ENCODE results near the gene MED22.
"Not testable (repeated sequence)": the region's sequence is repeated elsewhere in the genome, so short reads cannot be mapped to it uniquely, and the experiment has no call there.

The MED22 gene

GRCh38 chr9:133323211-133323610 lies 24.7 kb downstream of the MED22 start:
- no peak for DNase-seq (ENCODE audit: low spot score)
- TF ChIP-seq CTCF (conservative IDR thresholded peaks at IDR 0.05; ENCODE audit: low read depth): no peak
- H3K27ac ChIP-seq: no peak overlapping the region
- CTCF ChIA-PET: no interaction called here
- POLR2A ChIA-PET (ENCODE audit: low non-redundant PET): no interaction called here

- H3K27ac ChIP-seq: no peak overlapping the region
- no peak for TF ChIP-seq CTCF (conservative IDR thresholded peaks at IDR 0.05; ENCODE audit: low read depth)
- DNase-seq (ENCODE audit: low spot score): no peak
- POLR2A ChIA-PET (ENCODE audit: low non-redundant PET): no interaction called here
- CTCF ChIA-PET: no interaction called here
Observed at GRCh38 chr9:133322701-133323100, 25.2 kb downstream of the MED22 start.

GRCh38 chr9:133321411-133321935 lies 26.5 kb downstream of the MED22 start:
- no peak for DNase-seq (ENCODE audit: low spot score)
- ChIA-PET POLR2A (ENCODE audit: low non-redundant PET) (no interaction called here), CTCF (interaction anchor here (0.6 to 1.6 kb wide), 3 partner anchors 9 to 135 kb away, joined by 3 to 10 read pairs (median 4); no protein-coding TSS in a partner anchor)
- TF ChIP-seq CTCF (conservative IDR thresholded peaks at IDR 0.05; ENCODE audit: low read depth): no peak
- H3K27ac ChIP-seq: no peak overlapping the region

GRCh38 chr9:133320421-133320881 lies 27.5 kb downstream of the MED22 start:
- TF ChIP-seq CTCF (conservative IDR thresholded peaks at IDR 0.05; ENCODE audit: low read depth): no peak
- ChIA-PET POLR2A (ENCODE audit: low non-redundant PET) (no interaction called here), CTCF (interaction anchor here (0.6 to 1.6 kb wide), 4 partner anchors 17 to 179 kb away, joined by 3 to 10 read pairs (median 4); no protein-coding TSS in a partner anchor)
- no peak for DNase-seq (ENCODE audit: low spot score)
- no peak overlapping the region for H3K27ac ChIP-seq

- CTCF ChIA-PET; H3K27ac ChIP-seq; POLR2A ChIA-PET (ENCODE audit: low non-redundant PET); DNase-seq (ENCODE audit: low spot score): not testable (repeated sequence)
Observed at GRCh38 chr9:133317551-133317950, 30.4 kb downstream of the MED22 start.

- no peak for DNase-seq (ENCODE audit: low spot score)
- POLR2A ChIA-PET (ENCODE audit: low non-redundant PET): no interaction called here
- CTCF ChIA-PET: no interaction called here
- no peak for TF ChIP-seq CTCF (conservative IDR thresholded peaks at IDR 0.05; ENCODE audit: low read depth)
- no peak overlapping the region for H3K27ac ChIP-seq
Observed at GRCh38 chr9:133315997-133316396, 31.9 kb downstream of the MED22 start.

- TF ChIP-seq CTCF (conservative IDR thresholded peaks at IDR 0.05; ENCODE audit: low read depth): no peak
- DNase-seq (ENCODE audit: low spot score): no peak
- ChIA-PET CTCF (interaction anchor here (0.7 kb wide), 1 partner anchor 146 kb away, joined by 3 read pairs; no protein-coding TSS in a partner anchor), POLR2A (ENCODE audit: low non-redundant PET) (no interaction called here)
- no peak overlapping the region for H3K27ac ChIP-seq
Observed at GRCh38 chr9:133309608-133310007, 38.3 kb downstream of the MED22 start.

All from RWPE1 (cell line).